H1 (cell line): ENCODE results near the gene LCE4A. TPM values are rescaled to one million over a fixed set of nuclear protein-coding genes. Genes with fewer than 3 reads are reported as not detected.

ENCODE experiments used
- CTCF ChIA-PET: fragments of 300-600 bp; sonication (Branson Sonifier 250); formaldehyde crosslinking; loops from one replicate; lab custom pipeline; 2021; ENCODE audit not compliant: partially characterized antibody; lab: Charles Lee
- POLR2A ChIA-PET: fragments of 300-600 bp; sonication (Branson Sonifier 250); formaldehyde crosslinking; loops from one replicate; lab custom pipeline; 2021; ENCODE audit warnings: inconsistent platforms; ENCODE audit not compliant: partially characterized antibody; lab: Charles Lee
- DNase-seq, 2 experiments: peaks; one replicate each; pipeline versions ENCODE4 v3.0.0 to v3.0.0-alpha.2; 2010 to 2022; ENCODE audit warnings: low spot score in 2 of 2, low read depth in 1 of 2, mixed read lengths in 1 of 2
- FAIRE-seq: peaks from 2 replicates; lab custom pipeline; 2011; peaks lifted over from hg19 to GRCh38; lab: Jason Lieb, UNC
- H2AFZ ChIP-seq: 2 replicates; pipeline ENCODE4 v1.8.1; 2012; ENCODE audit warnings: low read length, inconsistent platforms
- H2AK5ac ChIP-seq: 2 replicates; pipeline ENCODE4 v1.6.1; 2013; ENCODE audit warnings: low read depth, low read length
- H2BK120ac ChIP-seq: replicated peaks from 2 replicates; pipeline ENCODE3; 2013; ENCODE audit warnings: low read depth, low read length, inconsistent platforms
- H2BK12ac ChIP-seq: 2 replicates; pipeline ENCODE4 v1.6.1; 2013; ENCODE audit warnings: low read depth, low read length
- H2BK15ac ChIP-seq: 2 replicates; pipeline ENCODE4 v1.6.1; 2013; ENCODE audit warnings: low read length
- H2BK20ac ChIP-seq: 2 replicates; pipeline ENCODE4 v1.6.1; 2013; ENCODE audit warnings: low read length
- H2BK5ac ChIP-seq: 2 replicates; pipeline ENCODE4 v1.6.1; 2013; ENCODE audit warnings: low read depth, low read length
- H3K14ac ChIP-seq: 2 replicates; pipeline ENCODE4 v1.6.1; 2013; ENCODE audit warnings: inconsistent platforms; ENCODE audit not compliant: insufficient read length
- H3K18ac ChIP-seq: 2 replicates; pipeline ENCODE4 v1.6.1; 2013; ENCODE audit warnings: low read length; ENCODE audit errors: extremely low read depth
- H3K23ac ChIP-seq: 2 replicates; pipeline ENCODE4 v1.6.1; 2013; ENCODE audit warnings: inconsistent platforms; ENCODE audit not compliant: insufficient read length
- H3K23me2 ChIP-seq: 2 replicates; pipeline ENCODE4 v1.6.1; 2013; ENCODE audit warnings: low read depth, low read length
- H3K27ac ChIP-seq: 2 replicates; pipeline ENCODE4 v1.6.1; 2011; ENCODE audit warnings: low read depth, low read length, inconsistent platforms
- H3K27me3 ChIP-seq, 4 experiments: replicated peaks in 1 of 4; 1 replicate in 1 of 4; 2 replicates in 3 of 4; pipeline versions ENCODE4 v1.6.1 to v1.8.1; 2011 to 2013; ENCODE audit warnings: low read length in 3 of 4, mild to moderate bottlenecking in 3 of 4, inconsistent platforms in 2 of 4, mixed read lengths in 2 of 4, moderate library complexity in 1 of 4; ENCODE audit not compliant: control insufficient read depth in 3 of 4, insufficient read depth in 3 of 4; ENCODE audit errors: extremely low read depth in 1 of 4
- H3K36me3 ChIP-seq, 4 experiments: 2 replicates each; pipeline versions ENCODE4 v1.6.1 to v1.8.1; 2011 to 2013; ENCODE audit warnings: mild to moderate bottlenecking in 4 of 4, low read length in 3 of 4, moderate library complexity in 2 of 4, control low read depth in 1 of 4, inconsistent platforms in 1 of 4; ENCODE audit not compliant: insufficient read depth in 4 of 4, control insufficient read depth in 2 of 4
- H3K4ac ChIP-seq: replicated peaks from 2 replicates; pipeline ENCODE3; 2013; ENCODE audit warnings: low read length, low read depth, mixed read lengths, inconsistent platforms; ENCODE audit not compliant: insufficient read length
- H3K4me1 ChIP-seq, 4 experiments: replicated peaks in 1 of 4; 1 replicate in 1 of 4; 2 replicates in 3 of 4; pipeline versions ENCODE4 v1.6.1 to v1.8.1; 2011 to 2013; ENCODE audit warnings: low read length in 3 of 4, inconsistent platforms in 2 of 4, mixed read lengths in 1 of 4; ENCODE audit not compliant: insufficient read depth in 4 of 4, control insufficient read depth in 3 of 4
- H3K4me2 ChIP-seq, 2 experiments: 2 replicates each; pipeline versions ENCODE4 v1.6.1 to v1.8.1; 2011 to 2013; ENCODE audit warnings: low read depth in 2 of 2, low read length in 2 of 2, control low read depth in 1 of 2, inconsistent platforms in 1 of 2, mild to moderate bottlenecking in 1 of 2; ENCODE audit not compliant: insufficient read depth in 1 of 2
- H3K4me3 ChIP-seq, 4 experiments: fragments of 200-600, 300-600 bp in 1 of 4; sonication (generic), shearing (Covaris generic), sonication (Bioruptor Twin) in 1 of 4; 2 replicates each; pipeline versions ENCODE4 v1.5.1 to v1.8.1; 2011 to 2016; ENCODE audit warnings: low read length in 4 of 4, low read depth in 3 of 4, control low read depth in 2 of 4, inconsistent platforms in 2 of 4, mild to moderate bottlenecking in 2 of 4, mixed read lengths in 1 of 4, moderate library complexity in 1 of 4; ENCODE audit not compliant: insufficient read depth in 2 of 4; ENCODE audit errors: extremely low read depth in 1 of 4
- H3K56ac ChIP-seq: replicated peaks from 2 replicates; pipeline ENCODE3; 2013; ENCODE audit warnings: low read depth, mild to moderate bottlenecking, mixed read lengths, low read length, inconsistent platforms; ENCODE audit not compliant: insufficient read length
- H3K79me1 ChIP-seq: 2 replicates; pipeline ENCODE4 v1.6.1; 2013; ENCODE audit warnings: low read depth, low read length, control low read depth
- H3K79me2 ChIP-seq, 2 experiments: 2 replicates each; pipeline versions ENCODE4 v1.6.1 to v1.8.1; 2012 to 2013; ENCODE audit warnings: low read length in 2 of 2, mild to moderate bottlenecking in 2 of 2, inconsistent platforms in 1 of 2; ENCODE audit not compliant: insufficient read depth in 2 of 2, control insufficient read depth in 1 of 2
- H3K9ac ChIP-seq, 4 experiments: replicated peaks in 1 of 4; 1 replicate in 1 of 4; 2 replicates in 3 of 4; pipeline versions ENCODE4 v1.6.1 to v1.8.1; 2011 to 2013; ENCODE audit warnings: low read depth in 3 of 4, low read length in 3 of 4, control low read depth in 2 of 4, mild to moderate bottlenecking in 2 of 4, moderate library complexity in 2 of 4, inconsistent platforms in 1 of 4; ENCODE audit errors: extremely low read depth in 1 of 4
- H3K9me3 ChIP-seq, 2 experiments: 2 replicates each; pipeline versions ENCODE4 v1.6.1 to v1.8.1; 2012 to 2013; ENCODE audit warnings: mild to moderate bottlenecking in 2 of 2, moderate library complexity in 2 of 2, control low read depth in 1 of 2, inconsistent platforms in 1 of 2, low read depth in 1 of 2, low read length in 1 of 2, mixed read lengths in 1 of 2; ENCODE audit not compliant: insufficient read depth in 2 of 2
- H4K20me1 ChIP-seq, 2 experiments: replicated peaks in 1 of 2; 2 replicates each; pipeline versions ENCODE3 to v1.8.1; 2011 to 2013; ENCODE audit warnings: inconsistent platforms in 2 of 2, low read length in 2 of 2, mild to moderate bottlenecking in 1 of 2; ENCODE audit not compliant: insufficient read depth in 2 of 2, control insufficient read depth in 1 of 2
- H4K5ac ChIP-seq: 2 replicates; pipeline ENCODE4 v1.6.1; 2013; ENCODE audit warnings: low read length, low read depth, mixed read lengths, inconsistent platforms; ENCODE audit not compliant: insufficient read length
- H4K8ac ChIP-seq: 2 replicates; pipeline ENCODE4 v1.8.0; 2013; ENCODE audit warnings: mild to moderate bottlenecking, moderate library complexity, low read length, inconsistent platforms; ENCODE audit not compliant: insufficient read depth; ENCODE audit errors: extremely low read depth
- H4K91ac ChIP-seq: replicated peaks from 2 replicates; pipeline ENCODE3; 2013; ENCODE audit warnings: low read length, mixed read lengths, inconsistent platforms; ENCODE audit not compliant: insufficient read length
- BACH1 ChIP-seq: IDR thresholded peaks from 2 replicates; pipeline ENCODE4 v1.6.1; 2012; ENCODE audit warnings: low read length, improper control_type of control experiment
- BCL11A ChIP-seq, 2 experiments: IDR thresholded peaks; one replicate each; pipeline ENCODE4 v1.6.1; 2011; ENCODE audit warnings: low read depth in 2 of 2, low read length in 2 of 2, mild to moderate bottlenecking in 2 of 2
- CBX8 ChIP-seq: fragments of 300-800, 300-1000 bp; sonication (generic); IDR thresholded peaks from 2 replicates; pipeline ENCODE4 v1.7.1; 2016; ENCODE audit warnings: low read depth, low read length, borderline replicate concordance
- GABPA ChIP-seq: IDR thresholded peaks from 2 replicates; pipeline ENCODE4 v1.6.1; 2011; ENCODE audit warnings: mild to moderate bottlenecking, low read length, moderate library complexity, borderline replicate concordance; ENCODE audit not compliant: insufficient read depth
- HDAC2 ChIP-seq, 2 experiments: fragments of 300-600 bp in 1 of 2; sonication (generic) in 1 of 2; IDR thresholded peaks; 2 replicates each; pipeline ENCODE4 v1.6.1; 2011 to 2012; ENCODE audit warnings: low read depth in 2 of 2, low read length in 2 of 2, mild to moderate bottlenecking in 2 of 2, moderate library complexity in 2 of 2, borderline replicate concordance in 1 of 2, inconsistent platforms in 1 of 2
- JUND ChIP-seq: IDR thresholded peaks from 2 replicates; pipeline ENCODE4 v1.6.1; 2011; ENCODE audit warnings: mild to moderate bottlenecking, improper control_type of control experiment, low read length
- KDM1A ChIP-seq: fragments of 200-600, 300-600 bp; sonication (generic); IDR thresholded peaks from 2 replicates; pipeline ENCODE4 v1.7.1; 2016; ENCODE audit warnings: mild to moderate bottlenecking, low read length, borderline replicate concordance
- MAFK ChIP-seq: IDR thresholded peaks from 2 replicates; pipeline ENCODE4 v1.6.1; 2012; ENCODE audit warnings: low read depth, mild to moderate bottlenecking, improper control_type of control experiment, low read length
- MAX ChIP-seq: IDR thresholded peaks from 2 replicates; pipeline ENCODE4 v1.6.1; 2012; ENCODE audit warnings: inconsistent platforms
- RXRA ChIP-seq: IDR thresholded peaks from 2 replicates; pipeline ENCODE4 v1.6.1; 2011; ENCODE audit warnings: low read depth, mild to moderate bottlenecking, low read length, moderate library complexity; ENCODE audit not compliant: insufficient read depth
- SIN3A ChIP-seq, 2 experiments: IDR thresholded peaks in 1 of 2; conservative IDR thresholded peaks in 1 of 2; 2 replicates each; pipeline ENCODE4 v1.6.1; 2011 to 2012; ENCODE audit warnings: low read length in 2 of 2, improper control_type of control experiment in 1 of 2, low read depth in 1 of 2, mild to moderate bottlenecking in 1 of 2
- TAF7 ChIP-seq: optimal IDR thresholded peaks from 2 replicates; pipeline ENCODE3; 2011; ENCODE audit warnings: low read depth, mild to moderate bottlenecking, inconsistent platforms, low read length, moderate library complexity, borderline replicate concordance
- WGBS, 2 experiments: shearing (Covaris generic) in 1 of 2; methylation state at CpG; one replicate each; pipeline versions ENCODE4 v1.1.6 to v1.1.7; 2013 to 2015; ENCODE audit warnings: low lambda C conversion rate in 2 of 2, mixed read lengths in 2 of 2, inconsistent platforms in 1 of 2, low coverage in 1 of 2, missing lambda C conversion rate in 1 of 2; ENCODE audit not compliant: insufficient replicate concordance in 2 of 2, insufficient coverage in 1 of 2, insufficient read length in 1 of 2; ENCODE audit errors: extremely low coverage in 1 of 2, missing lambda C conversion rate in 1 of 2; 5-methylcytosine and 5-hydroxymethylcytosine counted together
- polyA plus RNA-seq, 7 experiments: library from polyadenylated mRNA; depleted of rRNA in 3 of 7; stranded (reverse) in 5 of 7; unstranded in 2 of 7; fragments of >200 nt in 5 of 7; fragments of 200-250 nt in 2 of 7; gene quantifications; 1 replicate in 5 of 7; 2 replicates in 1 of 7; 4 replicates in 1 of 7; pipeline versions ENCODE4 v1.2.1 to v1.2.3, GENCODE V29; 2011 to 2013; ENCODE audit warnings: missing spikeins in 2 of 7, mixed read lengths in 2 of 7
- total RNA-seq: library from RNA; stranded (reverse); fragmentation: NEBNext Ultra II Directional; extraction: Animal tissue kit (Norgen Biotek cat#: 25700); gene quantifications from 2 replicates; pipeline ENCODE4 v1.2.1, GENCODE V29; 2021
- TF ChIP-seq, protein P1 (sequence below): IDR thresholded peaks from 2 replicates; pipeline ENCODE4 v1.6.1; 2011; ENCODE audit warnings: low read length, improper control_type of control experiment

LCE4A gene
- total and polyA plus RNA-seq, 2 of the 8 experiments (the other 6 are each of a cell fraction or from before 2014, with no cell fraction given): not detected

- Histone ChIP-seq H3K18ac (no peak overlapping the region), H4K20me1 (no peaks in the 10 kb centered on the region), H2BK20ac (no peak overlapping the region), H3K79me1 (no peaks in the 10 kb centered on the region), H4K91ac (no peak overlapping the region), H3K14ac (no peak overlapping the region), H4K5ac (no peak overlapping the region), H2BK5ac (no peak overlapping the region), H3K4me3 (no peak overlapping the region), H3K4me2 (no peak overlapping the region), H2BK120ac (no peak overlapping the region), H2BK15ac (no peak overlapping the region), H3K79me2 (no peaks in the 10 kb centered on the region), H3K4ac (no peak overlapping the region), H3K4me1 (no peaks in the 10 kb centered on the region), H2BK12ac (no peak overlapping the region), H3K27ac (no peak overlapping the region), H3K56ac (no peak overlapping the region), H3K9me3 (peaks cover 79 to 87% of the 10 kb centered on the region in 2 experiments), H3K23ac (no peak overlapping the region), H4K8ac (no peak overlapping the region), H2AFZ (no peak overlapping the region), H3K23me2 (no peaks in the 10 kb centered on the region), H2AK5ac (no peak overlapping the region), H3K36me3 (no peaks in the 10 kb centered on the region; a peak in 1 of 8 replicates), H3K9ac (no peak overlapping the region), H3K27me3 (no peaks in the 10 kb centered on the region)
- CTCF ChIA-PET: no interaction called here
- FAIRE-seq: no peak
- TF ChIP-seq, protein P1, sequence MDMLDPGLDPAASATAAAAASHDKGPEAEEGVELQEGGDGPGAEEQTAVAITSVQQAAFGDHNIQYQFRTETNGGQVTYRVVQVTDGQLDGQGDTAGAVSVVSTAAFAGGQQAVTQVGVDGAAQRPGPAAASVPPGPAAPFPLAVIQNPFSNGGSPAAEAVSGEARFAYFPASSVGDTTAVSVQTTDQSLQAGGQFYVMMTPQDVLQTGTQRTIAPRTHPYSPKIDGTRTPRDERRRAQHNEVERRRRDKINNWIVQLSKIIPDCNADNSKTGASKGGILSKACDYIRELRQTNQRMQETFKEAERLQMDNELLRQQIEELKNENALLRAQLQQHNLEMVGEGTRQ: no peak
- no peak for TF ChIP-seq KDM1A
- no peak for TF ChIP-seq SIN3A (conservative IDR thresholded peaks at IDR 0.05 in 1 of 2, IDR thresholded peaks at IDR 0.05 in 1 of 2; ENCODE audit: low read depth in 1 of 2, low read length in 2 of 2)
- no peak for TF ChIP-seq MAFK
- no peak for TF ChIP-seq BACH1
- no peak for TF ChIP-seq BCL11A (IDR thresholded peaks at IDR 0.05; ENCODE audit: low read depth in 2 of 2, low read length in 2 of 2)
- no peak for TF ChIP-seq GABPA
- TF ChIP-seq RXRA: no peak
- no peak for TF ChIP-seq HDAC2 (IDR thresholded peaks at IDR 0.05; ENCODE audit: borderline replicate concordance in 1 of 2, low read depth in 2 of 2, low read length in 2 of 2)
- TF ChIP-seq MAX: no peak
- TF ChIP-seq CBX8: no peak
- no peak for TF ChIP-seq JUND
- TF ChIP-seq TAF7: no peak
- POLR2A ChIA-PET: no interaction called here
- 86% methylated on average over 4 of the region's 4 CpGs; no CpG with 5 or more reads in 1 of the 2 experiments for WGBS, 2 experiments
- no peak for DNase-seq
Observed at GRCh38 chr1:152745289-152745704, 37.3 kb downstream of the LCE4A start.
